AG04450 (cell line): ENCODE measurements around the gene LVRN. TPM values are rescaled to one million over a fixed set of nuclear protein-coding genes. Genes with fewer than 3 reads are reported as not detected.

Experiments
- CTCF ChIA-PET: fragments of 300-600, 350-600 bp; formaldehyde crosslinking; extraction: SDS; loops from one replicate; lab custom pipeline; 2022; ENCODE audit warnings: antibody characterized with exemption, inconsistent platforms; lab: Charles Lee
- POLR2A ChIA-PET: fragments of 350-600 bp; formaldehyde crosslinking; extraction: SDS; loops from one replicate; lab custom pipeline; 2021; ENCODE audit warnings: antibody characterized with exemption, inconsistent platforms; lab: Yijun Ruan, JAX
- DNase-seq: peaks from one replicate; pipeline ENCODE4 v3.0.0-alpha.2; 2011; ENCODE audit warnings: low read depth, low spot score
- H3K27ac ChIP-seq: one replicate; pipeline ENCODE4 v1.5.1; 2012; ENCODE audit warnings: low read depth, low read length, control low read depth
- H3K27me3 ChIP-seq: one replicate; pipeline ENCODE4 v1.6.0; 2012; ENCODE audit warnings: low read length; ENCODE audit not compliant: control insufficient read depth, insufficient read depth
- H3K4me3 ChIP-seq: 2 replicates; pipeline ENCODE4 v1.5.1; 2011; ENCODE audit warnings: mild to moderate bottlenecking, low read depth, low read length, control low read depth
- H3K9me3 ChIP-seq: 2 replicates; pipeline ENCODE4 v1.5.1; 2012; ENCODE audit warnings: low read length; ENCODE audit not compliant: control insufficient read depth, insufficient read depth
- polyA plus RNA-seq: library from polyadenylated mRNA; depleted of rRNA; stranded (reverse); fragments of >200 nt; gene quantifications from 2 replicates; pipeline ENCODE4 v1.2.3, GENCODE V29; 2011
- TF ChIP-seq, protein P1 (sequence below): IDR thresholded peaks from 2 replicates; pipeline ENCODE4 v1.5.1; 2011; ENCODE audit warnings: low read depth, low read length, control low read depth, inconsistent platforms

Gene LVRN
- polyA plus RNA-seq, 1 experiment, result 0.53 TPM

DNA sequence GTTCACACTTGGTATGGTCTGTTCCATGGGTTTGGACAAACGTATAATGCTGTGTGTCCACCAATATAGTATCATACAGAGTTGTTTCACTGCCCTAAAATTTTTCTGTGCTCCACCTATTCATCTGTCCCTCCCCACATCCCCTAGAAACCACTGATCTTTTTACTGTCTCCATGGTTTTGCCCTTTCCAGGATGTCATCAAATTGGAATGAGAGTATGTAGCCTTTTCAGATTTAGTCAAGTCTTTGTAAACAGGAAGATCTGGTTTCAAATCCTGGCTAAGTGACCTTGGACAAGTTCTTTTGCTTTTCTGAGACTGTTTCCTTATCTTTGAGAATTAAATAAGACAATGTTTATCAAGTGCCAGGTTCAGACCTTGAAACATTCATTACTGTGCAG, 13.2 kb upstream of the LVRN start:
- H3K27me3 ChIP-seq, result no peaks in the 10 kb centered on the region
- no peaks in the 10 kb centered on the region for H3K9me3 ChIP-seq
- POLR2A ChIA-PET, result interaction anchor here (1.2 kb wide), 1 partner anchor 30 kb away, joined by 6 read pairs; no protein-coding TSS in a partner anchor
- no peak overlapping the region for H3K4me3 ChIP-seq
- TF ChIP-seq, protein P1, sequence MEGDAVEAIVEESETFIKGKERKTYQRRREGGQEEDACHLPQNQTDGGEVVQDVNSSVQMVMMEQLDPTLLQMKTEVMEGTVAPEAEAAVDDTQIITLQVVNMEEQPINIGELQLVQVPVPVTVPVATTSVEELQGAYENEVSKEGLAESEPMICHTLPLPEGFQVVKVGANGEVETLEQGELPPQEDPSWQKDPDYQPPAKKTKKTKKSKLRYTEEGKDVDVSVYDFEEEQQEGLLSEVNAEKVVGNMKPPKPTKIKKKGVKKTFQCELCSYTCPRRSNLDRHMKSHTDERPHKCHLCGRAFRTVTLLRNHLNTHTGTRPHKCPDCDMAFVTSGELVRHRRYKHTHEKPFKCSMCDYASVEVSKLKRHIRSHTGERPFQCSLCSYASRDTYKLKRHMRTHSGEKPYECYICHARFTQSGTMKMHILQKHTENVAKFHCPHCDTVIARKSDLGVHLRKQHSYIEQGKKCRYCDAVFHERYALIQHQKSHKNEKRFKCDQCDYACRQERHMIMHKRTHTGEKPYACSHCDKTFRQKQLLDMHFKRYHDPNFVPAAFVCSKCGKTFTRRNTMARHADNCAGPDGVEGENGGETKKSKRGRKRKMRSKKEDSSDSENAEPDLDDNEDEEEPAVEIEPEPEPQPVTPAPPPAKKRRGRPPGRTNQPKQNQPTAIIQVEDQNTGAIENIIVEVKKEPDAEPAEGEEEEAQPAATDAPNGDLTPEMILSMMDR, result no peak
- DNase-seq, result no peak
- CTCF ChIA-PET, result no interaction called here
- H3K27ac ChIP-seq, result no peak overlapping the region

DNA sequence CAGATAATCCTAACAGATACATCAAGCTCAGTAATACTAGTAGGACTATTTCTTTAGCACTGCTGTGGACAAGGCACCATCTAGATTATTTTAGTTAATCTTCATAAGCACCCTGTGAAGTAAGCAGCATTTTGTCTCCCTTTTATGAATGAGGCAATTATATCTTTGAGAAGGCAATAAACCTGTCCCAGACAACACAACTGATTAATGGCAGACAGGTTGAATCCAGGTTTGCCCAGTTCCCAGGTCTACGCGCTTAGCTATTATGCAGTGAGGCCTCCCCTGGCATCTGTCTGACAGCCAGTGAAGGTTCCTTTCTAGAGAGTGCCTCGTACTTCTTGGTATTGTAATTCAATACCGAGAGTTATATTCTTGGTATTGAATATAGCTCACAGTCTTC, 9.7 kb upstream of the LVRN start:
- ChIA-PET CTCF (no interaction called here), POLR2A (no interaction called here)
- no peak overlapping the region for H3K4me3 ChIP-seq
- DNase-seq, result no peak
- H3K27me3 ChIP-seq, result no peaks in the 10 kb centered on the region
- TF ChIP-seq, protein P1, result no peak
- H3K27ac ChIP-seq, result no peak overlapping the region
- no peaks in the 10 kb centered on the region for H3K9me3 ChIP-seq

DNA sequence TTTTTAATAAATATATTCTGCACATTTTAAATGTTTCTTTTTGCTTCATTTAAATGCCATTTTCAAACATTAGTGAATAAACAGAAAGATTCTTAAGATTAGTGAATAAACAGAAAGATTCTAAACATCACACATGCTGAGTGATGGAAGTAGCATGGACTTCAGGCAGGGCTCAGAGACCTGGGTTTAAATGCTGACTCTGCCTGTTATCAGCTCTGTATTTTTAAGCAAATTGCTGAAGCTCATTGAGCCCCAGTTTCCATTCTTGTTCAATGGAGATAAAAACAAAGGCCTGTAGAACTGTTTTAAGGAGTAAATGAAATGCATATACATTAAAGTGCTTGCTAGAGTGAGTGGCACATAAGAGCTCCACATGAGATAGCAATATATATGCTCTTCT, 8.1 kb upstream of the LVRN start:
- H3K9me3 ChIP-seq, result no peaks in the 10 kb centered on the region
- no peaks in the 10 kb centered on the region for H3K27me3 ChIP-seq
- H3K4me3 ChIP-seq, result no peak overlapping the region
- no peak for DNase-seq
- ChIA-PET CTCF (no interaction called here), POLR2A (no interaction called here)
- TF ChIP-seq, protein P1, result no peak
- H3K27ac ChIP-seq, result no peak overlapping the region

DNA sequence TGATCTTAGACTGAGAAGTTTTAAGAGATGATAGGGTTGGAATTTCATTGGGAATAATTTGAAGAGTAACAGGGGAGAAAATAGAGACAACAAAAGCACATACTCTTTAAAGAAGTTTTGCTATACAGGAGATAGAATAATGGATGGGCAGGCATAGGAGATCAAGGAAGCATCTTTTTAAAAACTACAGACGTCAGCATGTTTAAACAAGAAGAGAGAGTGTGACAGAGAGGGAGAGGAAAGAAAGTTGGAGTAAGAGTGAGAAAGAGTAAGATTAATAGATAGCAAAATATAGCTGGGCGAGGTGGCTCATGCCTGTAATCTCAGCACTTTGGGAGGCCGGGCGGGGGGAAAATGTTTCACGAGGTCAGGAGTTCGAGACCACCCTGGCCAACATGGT, 5.3 kb upstream of the LVRN start:
- Histone ChIP-seq H3K9me3 (peaks cover 5% of the 10 kb centered on the region; the same call in 1 of the 2 replicates), H3K4me3 (no peak overlapping the region), H3K27ac (no peak overlapping the region), H3K27me3 (peaks cover 8% of the 10 kb centered on the region)
- POLR2A ChIA-PET, result no interaction called here
- no peak for DNase-seq
- TF ChIP-seq, protein P1, result no peak
- CTCF ChIA-PET, result no interaction called here

DNA sequence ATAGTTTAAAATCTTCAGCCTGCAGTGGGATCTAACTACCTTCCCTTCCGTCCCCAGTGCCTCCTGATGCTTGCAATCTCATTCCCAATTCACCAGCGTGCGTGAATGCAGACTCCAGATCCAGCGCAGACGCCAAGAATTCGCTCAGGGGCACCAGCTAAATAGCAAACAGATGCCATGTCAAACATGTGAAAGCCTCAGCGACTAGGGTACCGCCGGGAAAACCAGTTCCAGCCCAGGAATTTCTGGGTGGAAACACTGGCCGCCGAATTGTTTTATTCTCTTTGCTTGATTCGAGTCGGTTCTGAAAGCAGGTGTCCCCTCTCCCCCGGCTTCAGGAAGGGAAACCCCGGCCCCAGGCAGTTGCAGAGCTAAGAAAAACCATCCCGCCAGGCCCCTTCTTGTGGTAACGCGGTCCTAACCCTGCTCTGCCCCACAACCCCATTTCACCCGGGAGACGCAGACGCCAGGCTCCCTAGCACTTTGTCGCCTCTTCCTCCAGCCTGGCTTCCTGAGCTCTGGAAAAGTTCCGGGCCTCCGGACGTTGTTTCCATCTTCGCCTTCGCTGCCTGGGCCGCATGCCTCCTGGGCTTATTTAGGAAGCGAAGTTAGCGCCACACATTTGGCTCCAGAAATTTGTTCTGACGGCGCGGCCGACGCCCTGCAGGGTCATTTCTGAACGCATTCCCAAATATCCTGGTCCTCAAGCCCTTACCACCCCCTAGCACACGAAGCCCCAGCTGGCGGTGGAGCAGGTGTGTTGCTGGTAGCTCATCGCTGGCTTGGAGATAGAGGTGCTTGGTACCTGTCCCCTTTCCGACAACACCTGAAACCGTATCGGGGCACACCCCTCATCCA, 665 bp upstream of the LVRN start:
- no peak for DNase-seq
- ChIA-PET POLR2A (interaction anchor here (0.6 to 2.1 kb wide), 2 partner anchors 18 to 36 kb away, joined by 4 to 7 read pairs; no protein-coding TSS in a partner anchor), CTCF (interaction anchor here (0.9 to 1.3 kb wide), 2 partner anchors 22 to 87 kb away, joined by 3 read pairs; no protein-coding TSS in a partner anchor)
- peaks cover 10% of the 10 kb centered on the region; the same call in 1 of the 2 replicates for H3K9me3 ChIP-seq
- no peak overlapping the region for H3K27ac ChIP-seq
- TF ChIP-seq, protein P1, result no peak
- H3K4me3 ChIP-seq, result no peak overlapping the region; the same call in 1 of the 2 replicates
- peaks cover 21% of the 10 kb centered on the region for H3K27me3 ChIP-seq
